HepG2 (cell line): ENCODE results near the gene HHATL. TPM values are rescaled to one million over a fixed set of nuclear protein-coding genes. Genes with fewer than 3 reads are reported as not detected.
A peak's percentile ranks its signal among the peaks of the same experiment; 100 is the strongest.

ENCODE experiments used
- ATAC-seq: fragments of 200-7000 bp; cut with Tn5 transposase; 3 replicates; pipeline ENCODE4 v1.9.1; 2020; ENCODE audit warnings: mild to moderate bottlenecking, moderate library complexity
- BruUV-seq: library from RNA; stranded (reverse); fragments of 400-500 nt; replicated peaks from 2 replicates; lab custom pipeline; 2021; lab: Mats Ljungman, UMichigan
- CTCF ChIA-PET: fragments of 300-600 bp; formaldehyde crosslinking; extraction: SDS; loops from one replicate; lab custom pipeline; 2021; ENCODE audit warnings: low total read pairs, inconsistent platforms, low intra/inter-chr PET ratio; lab: Yijun Ruan, JAX
- POLR2A ChIA-PET: fragments of 350-600 bp; sonication (Branson Sonifier 250); formaldehyde crosslinking; loops from one replicate; lab custom pipeline; 2020; ENCODE audit warnings: antibody characterized with exemption, inconsistent platforms; lab: Yijun Ruan, JAX
- DNase-seq: peaks from one replicate; pipeline ENCODE4 v3.0.0-alpha.2; 2015; ENCODE audit warnings: low spot score
- FAIRE-seq: peaks from 3 replicates; lab custom pipeline; 2011; peaks lifted over from hg19 to GRCh38; lab: Jason Lieb, UNC
- H2AFZ ChIP-seq: one replicate; pipeline ENCODE4 v1.6.1; 2011; ENCODE audit warnings: low read length, inconsistent platforms
- H3K27ac ChIP-seq: fragments of 300-600 bp; 3 replicates; pipeline ENCODE4 v1.8.0; 2011; ENCODE audit warnings: mixed run types, mild to moderate bottlenecking, mixed read lengths, low read length, inconsistent platforms; ENCODE audit not compliant: insufficient read depth; ENCODE audit errors: extremely low read length
- H3K27me3 ChIP-seq, 2 experiments: fragments of 200-600 bp in 1 of 2; 2 replicates in 1 of 2; 3 replicates in 1 of 2; pipeline versions ENCODE4 v1.6.0 to v1.8.0; 2011; ENCODE audit warnings: low read length in 2 of 2, mild to moderate bottlenecking in 2 of 2, moderate library complexity in 2 of 2, inconsistent platforms in 1 of 2; ENCODE audit not compliant: insufficient read depth in 2 of 2, control insufficient read depth in 1 of 2
- H3K36me3 ChIP-seq, 2 experiments: fragments of 200-600 bp in 1 of 2; replicated peaks in 1 of 2; 2 replicates in 1 of 2; 3 replicates in 1 of 2; pipeline versions ENCODE4 v1.5.1 to v1.8.0; 2011; ENCODE audit warnings: low read length in 2 of 2, inconsistent platforms in 1 of 2; ENCODE audit not compliant: insufficient read depth in 2 of 2, control insufficient read depth in 1 of 2
- H3K4me1 ChIP-seq: 2 replicates; pipeline ENCODE4 v1.5.1; 2012; ENCODE audit warnings: low read length, inconsistent platforms; ENCODE audit not compliant: insufficient read depth
- H3K4me2 ChIP-seq: 2 replicates; pipeline ENCODE4 v1.6.0; 2011; ENCODE audit warnings: low read depth, low read length, inconsistent platforms
- H3K4me3 ChIP-seq, 3 experiments: fragments of 200-600 bp in 1 of 3; sonication (generic), shearing (Covaris generic) in 1 of 3; replicated peaks in 1 of 3; 2 replicates each; pipeline ENCODE4 v1.5.1; 2011 to 2016; ENCODE audit warnings: low read length in 3 of 3, inconsistent platforms in 2 of 3, low read depth in 2 of 3, mild to moderate bottlenecking in 2 of 3, control low read depth in 1 of 3, mixed read lengths in 1 of 3; ENCODE audit not compliant: insufficient read depth in 1 of 3
- H3K79me2 ChIP-seq: one replicate; pipeline ENCODE4 v1.6.1; 2011; ENCODE audit warnings: low read length, inconsistent platforms; ENCODE audit not compliant: insufficient read depth
- H3K9ac ChIP-seq: 2 replicates; pipeline ENCODE4 v1.6.0; 2011; ENCODE audit warnings: mild to moderate bottlenecking, low read depth, low read length, inconsistent platforms; ENCODE audit not compliant: insufficient read depth
- H3K9me3 ChIP-seq: 2 replicates; pipeline ENCODE4 v1.5.1; 2012; ENCODE audit warnings: mild to moderate bottlenecking, low read length
- H4K20me1 ChIP-seq: 2 replicates; pipeline ENCODE4 v1.6.0; 2011; ENCODE audit warnings: inconsistent platforms, mild to moderate bottlenecking, low read length, moderate library complexity; ENCODE audit not compliant: insufficient read depth
- AGO2 ChIP-seq: fragments of 200-400 bp; formaldehyde crosslinking; optimal IDR thresholded peaks from 2 replicates; pipeline ENCODE3; 2017; ENCODE audit warnings: mild to moderate bottlenecking, low read depth, low read length, moderate library complexity
- FOXP1 ChIP-seq, 2 experiments: fragments of 450-650 bp in 1 of 2; IDR thresholded peaks; 2 replicates each; pipeline ENCODE4 v1.6.1; 2017 to 2018; ENCODE audit warnings: antibody characterized with exemption in 1 of 2
- NFKBIZ ChIP-seq: IDR thresholded peaks from 2 replicates; pipeline ENCODE4 v1.6.1; 2018; ENCODE audit warnings: missing genetic modification reagents, missing compliant biosample characterization
- POLR2G ChIP-seq: fragments of 200-400 bp; formaldehyde crosslinking; IDR thresholded peaks from 2 replicates; pipeline ENCODE4 v1.6.1; 2018; ENCODE audit warnings: mild to moderate bottlenecking, low read depth, low read length, moderate library complexity
- ZNF589 ChIP-seq: sonication (generic); formaldehyde crosslinking; conservative IDR thresholded peaks from 2 replicates; pipeline ENCODE4 v1.8.0; 2022; ENCODE audit warnings: mild to moderate bottlenecking, moderate library complexity, missing genetic modification reagents
- ZNF614 ChIP-seq: IDR thresholded peaks from 2 replicates; pipeline ENCODE4 v1.6.1; 2018; ENCODE audit warnings: missing biosample characterization, missing genetic modification reagents, inconsistent platforms, borderline replicate concordance
- ZNF768 ChIP-seq: sonication (generic); formaldehyde crosslinking; IDR thresholded peaks from 2 replicates; pipeline ENCODE4 v1.4.0; 2020; ENCODE audit warnings: missing genetic modification reagents
- WGBS: methylation state at CpG from one replicate; pipeline ENCODE4 v1.1.6; 2017; ENCODE audit warnings: low lambda C conversion rate; 5-methylcytosine and 5-hydroxymethylcytosine counted together
- in situ Hi-C: cut with HindIII; loops from 2 replicates; pipeline ENCODE4 v1.10.0; 2017; ENCODE audit warnings: low pct_unique_long_range_greater_than_20kb; ENCODE audit not compliant: extremely low pct_ligation_motif_present
- intact Hi-C: fragments of 100-400 bp; cut with micrococcal nuclease; formaldehyde crosslinking; loops from one replicate; pipeline ENCODE4 v1.10.0; 2022; ENCODE audit not compliant: unreplicated experiment
- polyA plus RNA-seq, 8 experiments: library from polyadenylated mRNA; depleted of rRNA in 3 of 8; stranded (reverse) in 7 of 8; unstranded in 1 of 8; fragments of >200 nt; fragmentation: Illumina TruSeq in 4 of 8; extraction: Trizol in 4 of 8; gene quantifications; 2 replicates each; pipeline versions ENCODE4 v1.2.1 to v1.2.3, GENCODE V29; 2011 to 2016; ENCODE audit warnings: low read depth in 4 of 8, missing spikeins in 1 of 8, mixed read lengths in 1 of 8; ENCODE audit not compliant: insufficient read depth in 1 of 8
- total RNA-seq, 5 experiments: library from RNA; depleted of rRNA; stranded (reverse); fragments of >200 nt; fragmentation: Illumina TruSeq; extraction: Trizol; gene quantifications; 2 replicates each; pipeline ENCODE4 v1.2.3, GENCODE V29; 2016; ENCODE audit warnings: low read depth in 1 of 5
- TF ChIP-seq, protein P1 (sequence below): conservative IDR thresholded peaks from 2 replicates; pipeline ENCODE4 v1.6.1; 2018; ENCODE audit warnings: missing genetic modification reagents

HHATL gene
- total and polyA plus RNA-seq, 2 of the 13 experiments (the other 11 are each of a cell fraction or from before 2014, with no cell fraction given) = 0.26 TPM; not detected in 1

DNA sequence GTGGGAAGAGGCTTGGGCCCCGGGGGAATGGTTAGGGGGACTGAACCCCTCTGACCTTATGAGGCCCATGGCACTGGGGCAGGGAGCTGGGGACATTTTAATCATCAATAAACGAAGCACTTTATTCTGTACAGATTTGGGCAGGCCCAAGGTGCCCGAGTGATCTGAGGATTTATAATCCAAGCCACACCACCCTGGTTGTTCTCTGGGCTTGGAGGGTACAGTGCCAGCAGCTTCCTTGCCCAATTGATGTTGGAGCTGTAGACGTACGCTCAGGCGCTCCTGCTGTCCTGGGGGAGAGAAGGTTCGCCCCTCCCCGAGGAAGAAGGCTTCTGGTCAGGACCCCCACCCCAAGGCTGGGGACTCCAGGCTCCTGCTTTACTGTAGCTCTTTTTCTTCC lies 36.6 kb downstream of the HHATL start:
- Histone ChIP-seq H3K36me3 (no peaks in the 10 kb centered on the region), H3K27me3 (no peaks in the 10 kb centered on the region), H3K27ac (no peak overlapping the region), H3K4me1 (peaks cover 12% of the 10 kb centered on the region), H3K79me2 (no peaks in the 10 kb centered on the region), H3K4me2 (no peak overlapping the region), H3K9ac (no peak overlapping the region), H2AFZ (no peak overlapping the region), H3K4me3 (no peak overlapping the region), H3K9me3 (no peaks in the 10 kb centered on the region), H4K20me1 (no peaks in the 10 kb centered on the region)
- DNase-seq = no peak
- 45% methylated on average over 8 of the region's 8 CpGs for WGBS
- CTCF ChIA-PET = no interaction called here
- TSS peak; percentile 41 for BruUV-seq
- no peak for ATAC-seq
- no peak for FAIRE-seq
- TF ChIP-seq, protein P1, sequence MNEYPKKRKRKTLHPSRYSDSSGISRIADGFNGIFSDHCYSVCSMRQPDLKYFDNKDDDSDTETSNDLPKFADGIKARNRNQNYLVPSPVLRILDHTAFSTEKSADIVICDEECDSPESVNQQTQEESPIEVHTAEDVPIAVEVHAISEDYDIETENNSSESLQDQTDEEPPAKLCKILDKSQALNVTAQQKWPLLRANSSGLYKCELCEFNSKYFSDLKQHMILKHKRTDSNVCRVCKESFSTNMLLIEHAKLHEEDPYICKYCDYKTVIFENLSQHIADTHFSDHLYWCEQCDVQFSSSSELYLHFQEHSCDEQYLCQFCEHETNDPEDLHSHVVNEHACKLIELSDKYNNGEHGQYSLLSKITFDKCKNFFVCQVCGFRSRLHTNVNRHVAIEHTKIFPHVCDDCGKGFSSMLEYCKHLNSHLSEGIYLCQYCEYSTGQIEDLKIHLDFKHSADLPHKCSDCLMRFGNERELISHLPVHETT (CRISPR knock-in tag) = no peak
- 0 out of 2 replicates have a peak, but pooled peaks have one; percentile 18 for TF ChIP-seq ZNF614 (CRISPR knock-in tag)
- TF ChIP-seq ZNF589 = no peak
- intact Hi-C loops = no loop called here
- in situ Hi-C loops = no loop called here
- POLR2A ChIA-PET = interaction anchor here (0.6 to 1.2 kb wide), 2 partner anchors 18 to 628 kb away, joined by 3 read pairs; no protein-coding TSS in a partner anchor

- H3K9me3 ChIP-seq = no peaks in the 10 kb centered on the region
- H3K36me3 ChIP-seq = no peaks in the 10 kb centered on the region
- no peak overlapping the region for H2AFZ ChIP-seq
- H3K9ac ChIP-seq = no peak overlapping the region
- ATAC-seq = peak; percentile 7; the same call in 1 of the 3 replicates
- H3K4me3 ChIP-seq = no peak overlapping the region
- no peaks in the 10 kb centered on the region for H3K79me2 ChIP-seq
- H4K20me1 ChIP-seq = no peaks in the 10 kb centered on the region
- POLR2A ChIA-PET = interaction anchor here (1.2 kb wide), 1 partner anchor 18 kb away, joined by 3 read pairs; no protein-coding TSS in a partner anchor
- FAIRE-seq = no peak
- H3K27ac ChIP-seq = no peak overlapping the region
- H3K4me1 ChIP-seq = peaks cover 12% of the 10 kb centered on the region
- BruUV-seq = no TSS peak
- intact Hi-C loops = no loop called here
- DNase-seq = no peak
- no peaks in the 10 kb centered on the region for H3K27me3 ChIP-seq
- no peak overlapping the region for H3K4me2 ChIP-seq
- in situ Hi-C loops = no loop called here
- 66% methylated on average over 8 of the region's 15 CpGs for WGBS
- no peak for TF ChIP-seq FOXP1 (IDR thresholded peaks at IDR 0.05)
- no peak for TF ChIP-seq FOXP1 (CRISPR knock-in tag; IDR thresholded peaks at IDR 0.05)
- TF ChIP-seq AGO2 = peak; percentile 75
- TF ChIP-seq ZNF768 = no peak
- TF ChIP-seq POLR2G = 0 out of 2 replicates have a peak, but pooled peaks have one; percentile 5
- TF ChIP-seq NFKBIZ = no peak
- CTCF ChIA-PET = no interaction called here
Measured at GRCh38 chr3:42665050-42665878, 37.3 kb downstream of the HHATL start.
